ENCODE data around the gene ITGB8.

ITGB8 gene

GRCh38 chr7:20432071-20432470, 101.4 kb downstream of the ITGB8 start:
- no peak for ATAC-seq
- no peak for TF ChIP-seq ZFP3 (CRISPR knock-in tag; IDR thresholded peaks at IDR 0.05)
- TF ChIP-seq TOX (CRISPR knock-in tag; IDR thresholded peaks at IDR 0.05; ENCODE audit: borderline replicate concordance), result no peak
- no peak for TF ChIP-seq ZNF70 (CRISPR knock-in tag; IDR thresholded peaks at IDR 0.05)
- TF ChIP-seq ARNTL (CRISPR knock-in tag; IDR thresholded peaks at IDR 0.05; ENCODE audit: borderline replicate concordance, low read depth), result no peak
- no peak for TF ChIP-seq TCF4 (CRISPR knock-in tag; IDR thresholded peaks at IDR 0.05; ENCODE audit: borderline replicate concordance)
- TF ChIP-seq ZFP30 (CRISPR knock-in tag; IDR thresholded peaks at IDR 0.05), result no peak
- TF ChIP-seq TSHZ2 (CRISPR knock-in tag; IDR thresholded peaks at IDR 0.05), result no peak
- no peak for TF ChIP-seq BACH2 (CRISPR knock-in tag; IDR thresholded peaks at IDR 0.05; ENCODE audit: borderline replicate concordance)

DNA sequence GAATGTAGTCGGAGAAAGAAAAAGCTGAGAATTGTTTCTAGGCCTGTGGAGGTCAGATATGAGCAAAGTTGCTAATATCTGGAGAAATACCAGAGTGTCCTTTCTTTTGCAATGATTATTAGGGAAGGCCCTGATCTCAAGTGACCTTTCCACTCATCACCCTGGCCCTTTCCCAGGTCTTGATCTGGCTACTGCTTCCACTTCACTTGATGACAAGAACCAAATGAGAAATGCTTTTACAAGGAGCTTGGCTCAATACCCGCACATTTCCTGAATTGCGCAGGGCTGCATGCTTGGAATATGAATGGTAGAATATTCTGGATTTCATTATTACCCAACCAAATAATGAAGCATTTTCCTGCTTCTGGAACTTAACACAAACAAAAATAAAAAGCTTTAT, 104.6 kb downstream of the ITGB8 start:
- no peak for TF ChIP-seq PATZ1 (CRISPR knock-in tag; IDR thresholded peaks at IDR 0.05; ENCODE audit: borderline replicate concordance)
- TF ChIP-seq ZC3H10 (CRISPR knock-in tag; IDR thresholded peaks at IDR 0.05), result no peak
- no peak for TF ChIP-seq ISL1 (CRISPR knock-in tag; IDR thresholded peaks at IDR 0.05)
- TF ChIP-seq, protein P1, sequence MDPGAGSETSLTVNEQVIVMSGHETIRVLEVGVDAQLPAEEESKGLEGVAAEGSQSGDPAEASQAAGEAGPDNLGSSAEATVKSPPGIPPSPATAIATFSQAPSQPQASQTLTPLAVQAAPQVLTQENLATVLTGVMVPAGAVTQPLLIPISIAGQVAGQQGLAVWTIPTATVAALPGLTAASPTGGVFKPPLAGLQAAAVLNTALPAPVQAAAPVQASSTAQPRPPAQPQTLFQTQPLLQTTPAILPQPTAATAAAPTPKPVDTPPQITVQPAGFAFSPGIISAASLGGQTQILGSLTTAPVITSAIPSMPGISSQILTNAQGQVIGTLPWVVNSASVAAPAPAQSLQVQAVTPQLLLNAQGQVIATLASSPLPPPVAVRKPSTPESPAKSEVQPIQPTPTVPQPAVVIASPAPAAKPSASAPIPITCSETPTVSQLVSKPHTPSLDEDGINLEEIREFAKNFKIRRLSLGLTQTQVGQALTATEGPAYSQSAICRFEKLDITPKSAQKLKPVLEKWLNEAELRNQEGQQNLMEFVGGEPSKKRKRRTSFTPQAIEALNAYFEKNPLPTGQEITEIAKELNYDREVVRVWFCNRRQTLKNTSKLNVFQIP (CRISPR knock-in tag; IDR thresholded peaks at IDR 0.05; ENCODE audit: borderline replicate concordance, low read depth), result no peak
- TF ChIP-seq RARB (CRISPR knock-in tag; IDR thresholded peaks at IDR 0.05), result no peak
- TF ChIP-seq CSDC2 (CRISPR knock-in tag; IDR thresholded peaks at IDR 0.05), result no peak
- TF ChIP-seq ARNTL (CRISPR knock-in tag; IDR thresholded peaks at IDR 0.05; ENCODE audit: borderline replicate concordance, low read depth), result no peak
- no peak for TF ChIP-seq CREB5 (CRISPR knock-in tag; IDR thresholded peaks at IDR 0.05; ENCODE audit: low read depth)
- no peak for TF ChIP-seq ZFP30 (CRISPR knock-in tag; IDR thresholded peaks at IDR 0.05)
- no peak for TF ChIP-seq ZNF70 (CRISPR knock-in tag; IDR thresholded peaks at IDR 0.05)
- no peak for TF ChIP-seq ESRRG (CRISPR knock-in tag; IDR thresholded peaks at IDR 0.05)
- no peak for TF ChIP-seq TCF4 (CRISPR knock-in tag; IDR thresholded peaks at IDR 0.05; ENCODE audit: borderline replicate concordance)
- TF ChIP-seq ZNF565 (CRISPR knock-in tag; conservative IDR thresholded peaks at IDR 0.05; ENCODE audit: low read depth), result no peak
- no peak for TF ChIP-seq TOX (CRISPR knock-in tag; IDR thresholded peaks at IDR 0.05; ENCODE audit: borderline replicate concordance)

GRCh38 chr7:20438248-20438647, 107.5 kb downstream of the ITGB8 start:
- no peak for ATAC-seq
- TF ChIP-seq CREB5 (CRISPR knock-in tag; IDR thresholded peaks at IDR 0.05; ENCODE audit: low read depth), result no peak
- TF ChIP-seq ZFP30 (CRISPR knock-in tag; IDR thresholded peaks at IDR 0.05), result no peak
- no peak for TF ChIP-seq TCF4 (CRISPR knock-in tag; IDR thresholded peaks at IDR 0.05; ENCODE audit: borderline replicate concordance)
- TF ChIP-seq ZNF70 (CRISPR knock-in tag; IDR thresholded peaks at IDR 0.05), result no peak
- TF ChIP-seq SNAI2 (CRISPR knock-in tag; IDR thresholded peaks at IDR 0.05), result no peak
- TF ChIP-seq, protein P2, sequence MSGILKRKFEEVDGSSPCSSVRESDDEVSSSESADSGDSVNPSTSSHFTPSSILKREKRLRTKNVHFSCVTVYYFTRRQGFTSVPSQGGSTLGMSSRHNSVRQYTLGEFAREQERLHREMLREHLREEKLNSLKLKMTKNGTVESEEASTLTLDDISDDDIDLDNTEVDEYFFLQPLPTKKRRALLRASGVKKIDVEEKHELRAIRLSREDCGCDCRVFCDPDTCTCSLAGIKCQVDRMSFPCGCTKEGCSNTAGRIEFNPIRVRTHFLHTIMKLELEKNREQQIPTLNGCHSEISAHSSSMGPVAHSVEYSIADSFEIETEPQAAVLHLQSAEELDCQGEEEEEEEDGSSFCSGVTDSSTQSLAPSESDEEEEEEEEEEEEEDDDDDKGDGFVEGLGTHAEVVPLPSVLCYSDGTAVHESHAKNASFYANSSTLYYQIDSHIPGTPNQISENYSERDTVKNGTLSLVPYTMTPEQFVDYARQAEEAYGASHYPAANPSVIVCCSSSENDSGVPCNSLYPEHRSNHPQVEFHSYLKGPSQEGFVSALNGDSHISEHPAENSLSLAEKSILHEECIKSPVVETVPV (CRISPR knock-in tag; IDR thresholded peaks at IDR 0.05), result no peak
- TF ChIP-seq ZFP3 (CRISPR knock-in tag; IDR thresholded peaks at IDR 0.05), result no peak
- no peak for TF ChIP-seq RARB (CRISPR knock-in tag; IDR thresholded peaks at IDR 0.05)
- TF ChIP-seq TSHZ2 (CRISPR knock-in tag; IDR thresholded peaks at IDR 0.05), result no peak
- no peak for TF ChIP-seq BACH2 (CRISPR knock-in tag; IDR thresholded peaks at IDR 0.05; ENCODE audit: borderline replicate concordance)
- TF ChIP-seq, protein P1 (CRISPR knock-in tag; IDR thresholded peaks at IDR 0.05; ENCODE audit: borderline replicate concordance, low read depth), result no peak
- TF ChIP-seq TOX (CRISPR knock-in tag; IDR thresholded peaks at IDR 0.05; ENCODE audit: borderline replicate concordance), result no peak
- no peak for TF ChIP-seq ZNF565 (CRISPR knock-in tag; conservative IDR thresholded peaks at IDR 0.05; ENCODE audit: low read depth)
- TF ChIP-seq ZC3H10 (CRISPR knock-in tag; IDR thresholded peaks at IDR 0.05), result no peak

More for the DNA sequence above, 104.6 kb downstream of the ITGB8 start:
- no peak for ATAC-seq
